Adrenal gland (tissue), 12 donors: ENCODE measurements around the gene SVEP1. TPM values are rescaled to one million over a fixed set of nuclear protein-coding genes. Genes with fewer than 3 reads are reported as not detected.

Experiments
- polyA plus RNA-seq, 3 donors: library from polyadenylated mRNA; stranded (reverse); fragments of 200-250 nt in 2 of 3; fragments of 350-450 nt in 1 of 3; fragmentation: Illumina TruSeq in 1 of 3; extraction: RNeasy Lipid Tissue Mini Kit (QIAGEN cat#74804) in 1 of 3; gene quantifications; one replicate each; pipeline ENCODE4 v1.2.3, GENCODE V29; 2013 to 2014
- small RNA-seq, 2 donors: library from RNA; depleted of rRNA; stranded (forward); fragments of <200 nt; gene quantifications; one replicate each; pipeline ENCODE3, GENCODE V24; 2016
- total RNA-seq, 9 donors: library from RNA; depleted of rRNA in 4 of 9; stranded (reverse); fragments of >200 nt in 4 of 9; fragments of 120-200 nt in 1 of 9; fragmentation: NEBNext Ultra II Directional in 1 of 9; extraction: Animal tissue kit (Norgen Biotek cat#: 25700) in 1 of 9; gene quantifications; one replicate each; pipeline versions ENCODE4 v1.1.0 to v1.2.4, GENCODE V29; 2013 to 2023
- donor health status: healthy with polysubstance abuse.
- donor health status: Bipolar disorder and iron deficiency.
- donor health status: DM: yes; HTN: yes; CAD: no.
- donor health status: DM: no; HTN: no; CAD: no.
- donor health status: DM: no; HTN: no; CAD: no.
- donor health status: DM: yes; HTN: yes; CAD: no.

The SVEP1 gene
- total and polyA plus RNA-seq, 12 donors, result 2.2 to 45.3 (median 23.0) TPM

Small RNAs within 50 kb of the gene (small RNA-seq; reads per million reads assigned to genes)
- 0 reads per million in 2 donors for gene RNU6-1039P

Other genes starting within 250 kb of the SVEP1 start
- not detected for gene TXNDC8, start 241.9 kb downstream of the SVEP1 start, total RNA-seq
- gene TXNDC8, start 241.9 kb downstream of the SVEP1 start, polyA plus RNA-seq, result not detected
- gene MUSK, start 89.0 kb upstream of the SVEP1 start, total RNA-seq, result 1 to 10 TPM in 2 of 9 donors, under 1 TPM in 5, not detected in 2; 0.06 to 5.1 (median 0.28) TPM
- gene MUSK, start 89.0 kb upstream of the SVEP1 start, polyA plus RNA-seq, result under 1 TPM; 0.04 to 0.13 (median 0.08) TPM